A549 (cell line): ENCODE results near the gene ZNF384. TPM values are rescaled to one million over a fixed set of nuclear protein-coding genes. Genes with fewer than 3 reads are reported as not detected.

ENCODE experiments used
- ATAC-seq, 2 experiments: fragments of 200-7000 bp in 1 of 2; fragments of >200 bp in 1 of 2; cut with Nextera tagmentation in 1 of 2; cut with Tn5 transposase in 1 of 2; 3 replicates each; pipeline versions ENCODE4 v1.8.0 to v1.9.1; 2018 to 2020; ENCODE audit warnings: mild to moderate bottlenecking in 1 of 2, moderate library complexity in 1 of 2
- CTCF ChIA-PET: fragments of 300-600 bp; sonication (Branson Sonifier 250); formaldehyde crosslinking; extraction: SDS; loops from one replicate; lab custom pipeline; 2021; ENCODE audit warnings: antibody characterized with exemption, inconsistent platforms; lab: Yijun Ruan, JAX
- POLR2A ChIA-PET: fragments of 350-600 bp; formaldehyde crosslinking; extraction: SDS; loops from one replicate; lab custom pipeline; 2021; ENCODE audit warnings: antibody characterized with exemption, inconsistent platforms; lab: Yijun Ruan, JAX
- DNase-seq, 2 experiments: peaks; one replicate each; pipeline versions ENCODE4 v3.0.0 to v3.0.0-alpha.2; 2011 to 2016; ENCODE audit warnings: low read depth in 1 of 2, low spot score in 1 of 2
- FAIRE-seq: peaks from 2 replicates; lab custom pipeline; 2011; peaks lifted over from hg19 to GRCh38; lab: Jason Lieb, UNC
- H3K27ac ChIP-seq, 2 experiments: fragments of >200 bp; sonication (Bioruptor Twin); formaldehyde crosslinking; 3 replicates each; pipeline ENCODE4 v1.5.1; 2016 to 2017
- H3K4me1 ChIP-seq: fragments of >200 bp; sonication (Bioruptor Twin); formaldehyde crosslinking; 3 replicates; pipeline ENCODE4 v1.6.1; 2016
- H3K4me2 ChIP-seq: fragments of >200 bp; sonication (Bioruptor Twin); formaldehyde crosslinking; 3 replicates; pipeline ENCODE4 v1.6.1; 2016
- H3K4me3 ChIP-seq: fragments of >200 bp; sonication (Bioruptor Twin); formaldehyde crosslinking; 3 replicates; pipeline ENCODE4 v1.5.1; 2016
- H3K9me3 ChIP-seq: fragments of >200 bp; sonication (Bioruptor Twin); formaldehyde crosslinking; 3 replicates; pipeline ENCODE4 v1.6.1; 2016
- CHD4 ChIP-seq: fragments of 200-600 bp; sonication (generic); IDR thresholded peaks from 2 replicates; pipeline ENCODE4 v1.6.1; 2016; ENCODE audit warnings: antibody characterized with exemption, mild to moderate bottlenecking, borderline replicate concordance
- CTCF ChIP-seq: fragments of >200 bp; sonication (Bioruptor Twin); formaldehyde crosslinking; IDR thresholded peaks from 3 replicates; pipeline ENCODE4 v1.5.1; 2016
- EP300 ChIP-seq, 2 experiments: fragments of >200 bp; sonication (Bioruptor Twin); formaldehyde crosslinking; IDR thresholded peaks; 2 replicates in 1 of 2; 3 replicates in 1 of 2; pipeline ENCODE4 v1.6.1; 2016 to 2017
- FOSL2 ChIP-seq, 2 experiments: fragments of 450-650 bp in 1 of 2; fragments of >200 bp in 1 of 2; sonication (Bioruptor Twin) in 1 of 2; formaldehyde crosslinking; IDR thresholded peaks; 2 replicates each; pipeline versions ENCODE4 v1.5.0 to v1.6.1; 2016 to 2020; ENCODE audit warnings: mild to moderate bottlenecking in 1 of 2, moderate library complexity in 1 of 2
- FOXS1 ChIP-seq: fragments of 250-450 bp; sonication (Bioruptor Pico); IDR thresholded peaks from 2 replicates; pipeline ENCODE4 v1.5.0; 2020; ENCODE audit warnings: mild to moderate bottlenecking, moderate library complexity
- HES2 ChIP-seq: fragments of >200 bp; sonication (Bioruptor Twin); formaldehyde crosslinking; IDR thresholded peaks from 2 replicates; pipeline ENCODE4 v1.6.1; 2016
- HEYL ChIP-seq: fragments of 250-450 bp; sonication (Bioruptor Pico); IDR thresholded peaks from 2 replicates; pipeline ENCODE4 v1.8.0; 2021; ENCODE audit warnings: mild to moderate bottlenecking, moderate library complexity
- HOXA7 ChIP-seq: fragments of 250-450 bp; sonication (Bioruptor Pico); IDR thresholded peaks from 2 replicates; pipeline ENCODE4 v1.5.0; 2020; ENCODE audit warnings: mild to moderate bottlenecking, moderate library complexity
- JUNB ChIP-seq: fragments of >200 bp; sonication (Bioruptor Twin); formaldehyde crosslinking; IDR thresholded peaks from 2 replicates; pipeline ENCODE4 v1.6.1; 2016
- NFE2L2 ChIP-seq: fragments of 150-350 bp; conservative IDR thresholded peaks from 2 replicates; pipeline ENCODE4 v1.6.1; 2014; ENCODE audit warnings: low read length
- NPAS2 ChIP-seq: fragments of 250-450 bp; sonication (Bioruptor Pico); IDR thresholded peaks from 2 replicates; pipeline ENCODE4 v1.8.0; 2022; ENCODE audit warnings: mild to moderate bottlenecking, moderate library complexity, borderline replicate concordance
- PHF8 ChIP-seq: fragments of 200-600 bp; sonication (generic); IDR thresholded peaks from 2 replicates; pipeline ENCODE4 v1.6.1; 2016; ENCODE audit warnings: low read depth, mild to moderate bottlenecking, antibody characterized with exemption, moderate library complexity, borderline replicate concordance
- RAD21 ChIP-seq, 2 experiments: fragments of >200 bp in 1 of 2; sonication (Bioruptor Twin) in 1 of 2; formaldehyde crosslinking in 1 of 2; IDR thresholded peaks in 1 of 2; conservative IDR thresholded peaks in 1 of 2; 2 replicates in 1 of 2; 3 replicates in 1 of 2; pipeline ENCODE4 v1.6.1; 2012 to 2018; ENCODE audit warnings: inconsistent platforms in 1 of 2
- RARB ChIP-seq: fragments of 250-450 bp; sonication (Bioruptor Pico); IDR thresholded peaks from 2 replicates; pipeline ENCODE4 v1.8.0; 2021; ENCODE audit warnings: mild to moderate bottlenecking, moderate library complexity
- REST ChIP-seq: fragments of 200-600 bp; sonication (generic); IDR thresholded peaks from 2 replicates; pipeline ENCODE4 v1.6.1; 2016; ENCODE audit warnings: antibody characterized with exemption, mild to moderate bottlenecking, moderate library complexity
- SMC3 ChIP-seq: fragments of >200 bp; sonication (Bioruptor Twin); formaldehyde crosslinking; IDR thresholded peaks from 3 replicates; pipeline ENCODE4 v1.6.1; 2018; ENCODE audit warnings: inconsistent platforms
- ZFP36 ChIP-seq: fragments of 450-650 bp; IDR thresholded peaks from 2 replicates; pipeline ENCODE4 v1.6.1; 2014; ENCODE audit warnings: borderline replicate concordance; ENCODE audit not compliant: partially characterized antibody
- ZNF302 ChIP-seq: fragments of 250-450 bp; sonication (Bioruptor Pico); IDR thresholded peaks from 2 replicates; pipeline ENCODE4 v1.9.0; 2021; ENCODE audit warnings: inconsistent platforms, mild to moderate bottlenecking, moderate library complexity
- ZSCAN20 ChIP-seq: fragments of 250-450 bp; sonication (Bioruptor Pico); IDR thresholded peaks from 2 replicates; pipeline ENCODE4 v1.8.0; 2022; ENCODE audit warnings: mild to moderate bottlenecking, moderate library complexity
- WGBS: methylation state at CpG from one replicate; pipeline ENCODE4 v1.1.6; 2017; ENCODE audit errors: missing lambda C conversion rate; 5-methylcytosine and 5-hydroxymethylcytosine counted together
- polyA plus RNA-seq, 4 experiments: library from polyadenylated mRNA; depleted of rRNA in 3 of 4; stranded (reverse); fragments of >200 nt; fragmentation: RNase III in 1 of 4; extraction: RNeasy Plus Mini Kit Qiagen cat#74134 plus additional on column Dnase treatment in 1 of 4; gene quantifications; 2 replicates in 3 of 4; 3 replicates in 1 of 4; pipeline ENCODE4 v1.2.3, GENCODE V29; 2011 to 2017

ZNF384 gene
- polyA plus RNA-seq, 2 of the 4 experiments (the other 2 are of a cell fraction): 59.6 to 79.8 TPM

- no peaks in the 10 kb centered on the region for H3K4me1 ChIP-seq
- H3K4me3 ChIP-seq: no peak overlapping the region
- TF ChIP-seq NPAS2 (no peak), HOXA7 (CRISPR knock-in tag) (no peak), HES2 (no peak), ZSCAN20 (CRISPR knock-in tag) (no peak), FOXS1 (CRISPR knock-in tag) (no peak), REST (no peak), ZFP36 (no peak), ZNF302 (CRISPR knock-in tag) (no peak)
- WGBS: 87% methylated on average over 5 of the region's 5 CpGs
- ATAC-seq: no peak
- no peak for FAIRE-seq
- no peak overlapping the region for H3K27ac ChIP-seq
- CTCF ChIA-PET: interaction anchor here (1.0 to 3.1 kb wide), 4 partner anchors 8 to 76 kb away, joined by 3 to 11 read pairs (median 4); partner anchors contain the start of gene MLF2
- no peak for DNase-seq
- H3K4me2 ChIP-seq: no peak overlapping the region
- no peaks in the 10 kb centered on the region for H3K9me3 ChIP-seq
- POLR2A ChIA-PET: no interaction called here
These were observed 12.2 kb downstream of the ZNF384 start for GRCh38 chr12:6676962-6677361.

GRCh38 chr12:6672143-6672542, 17.0 kb downstream of the ZNF384 start:
- no peak for DNase-seq
- no peaks in the 10 kb centered on the region for H3K9me3 ChIP-seq
- WGBS: 92% methylated on average over 11 of the region's 18 CpGs
- POLR2A ChIA-PET: interaction anchor here (0.6 kb wide), 1 partner anchor 33 kb away, joined by 4 read pairs; no protein-coding TSS in a partner anchor
- FAIRE-seq: no peak
- no peak overlapping the region for H3K27ac ChIP-seq
- H3K4me2 ChIP-seq: no peak overlapping the region
- no peaks in the 10 kb centered on the region for H3K4me1 ChIP-seq
- no peak overlapping the region for H3K4me3 ChIP-seq
- CTCF ChIA-PET: interaction anchor here (1.8 kb wide), 1 partner anchor 17 kb away, joined by 6 read pairs; the partner anchor contains the start of gene ZNF384
- TF ChIP-seq EP300 (IDR thresholded peaks at IDR 0.05) (no peak), HES2 (no peak), JUNB (no peak), NFE2L2 (no peak), CHD4 (no peak), RARB (CRISPR knock-in tag) (no peak), SMC3 (no peak), HEYL (CRISPR knock-in tag) (no peak), FOSL2 (IDR thresholded peaks at IDR 0.05) (no peak), FOSL2 (CRISPR knock-in tag; IDR thresholded peaks at IDR 0.05) (no peak)
- ATAC-seq: no peak

- ATAC-seq: peak in 1 of 2 experiments; percentile 45; a peak in 1 of 6 replicates
These were observed 21.5 kb downstream of the ZNF384 start for GRCh38 chr12:6667559-6668210.

More at GRCh38 chr12:6667559-6668210, 21.5 kb downstream of the ZNF384 start:
- 86% methylated on average over 8 of the region's 8 CpGs for WGBS
- POLR2A ChIA-PET: interaction anchor here (2.2 kb wide), 1 partner anchor 21 kb away, joined by 12 read pairs; the partner anchor contains the start of gene ZNF384
- H3K9me3 ChIP-seq: no peaks in the 10 kb centered on the region
- no peak overlapping the region for H3K4me3 ChIP-seq
- no peaks in the 10 kb centered on the region for H3K4me1 ChIP-seq
- CTCF ChIA-PET: interaction anchor here (0.7 to 3.0 kb wide), 17 partner anchors 8 to 167 kb away, joined by 3 to 13 read pairs (median 4); partner anchors contain the start of genes COPS7A, MLF2 and ZNF384
- no peak overlapping the region for H3K27ac ChIP-seq
- TF ChIP-seq RAD21 (conservative IDR thresholded peaks at IDR 0.05 in 1 of 2, IDR thresholded peaks at IDR 0.05 in 1 of 2): peak; percentile 33 to 46; a peak in 2 of 5 replicates
- peak; percentile 36; the same call in 2 of the 3 replicates for TF ChIP-seq CTCF
- TF ChIP-seq PHF8: no peak
- H3K4me2 ChIP-seq: no peak overlapping the region
- DNase-seq (peak; percentile 30 to 58), FAIRE-seq (no peak)
